ENCODE results near the gene CCL25. TPM values are rescaled to one million over a fixed set of nuclear protein-coding genes. Genes with fewer than 3 reads are reported as not detected.

Gene CCL25
- total and polyA plus RNA-seq, 9 of the 15 experiments (the other 6 are each of a cell fraction or from before 2014, with no cell fraction given) = 0.15 TPM; not detected in 8

DNA sequence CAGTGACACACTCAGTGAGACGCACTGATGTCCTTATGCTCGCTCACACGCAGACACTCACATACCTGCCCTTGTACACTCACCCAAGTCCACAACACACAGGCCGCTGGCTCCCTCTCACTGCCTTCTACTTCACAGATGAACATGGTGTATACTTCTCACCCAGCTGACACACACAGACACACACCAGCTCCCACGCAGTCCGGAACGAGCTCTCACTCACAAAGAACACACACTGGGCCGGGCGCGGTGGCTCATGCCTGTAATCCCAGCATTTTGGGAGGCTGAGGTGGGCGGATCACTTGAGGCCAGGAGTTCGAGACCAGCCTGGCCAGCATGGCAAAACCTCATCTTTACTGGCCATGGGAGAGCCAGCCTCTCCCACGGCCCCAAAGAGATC lies 31.6 kb downstream of the CCL25 start (continued):
- TF ChIP-seq MGA (IDR thresholded peaks at IDR 0.05) (no peak), HCFC1 (IDR thresholded peaks at IDR 0.05; ENCODE audit: low read depth, low read length) (no peak), ZBTB2 (IDR thresholded peaks at IDR 0.05) (no peak), HNRNPL (IDR thresholded peaks at IDR 0.05; ENCODE audit: low read depth, low read length) (no peak), RFX1 (IDR thresholded peaks at IDR 0.05) (no peak), KAT7 (CRISPR knock-in tag; IDR thresholded peaks at IDR 0.05; ENCODE audit: borderline replicate concordance) (no peak)
- TF ChIP-seq, protein P1, sequence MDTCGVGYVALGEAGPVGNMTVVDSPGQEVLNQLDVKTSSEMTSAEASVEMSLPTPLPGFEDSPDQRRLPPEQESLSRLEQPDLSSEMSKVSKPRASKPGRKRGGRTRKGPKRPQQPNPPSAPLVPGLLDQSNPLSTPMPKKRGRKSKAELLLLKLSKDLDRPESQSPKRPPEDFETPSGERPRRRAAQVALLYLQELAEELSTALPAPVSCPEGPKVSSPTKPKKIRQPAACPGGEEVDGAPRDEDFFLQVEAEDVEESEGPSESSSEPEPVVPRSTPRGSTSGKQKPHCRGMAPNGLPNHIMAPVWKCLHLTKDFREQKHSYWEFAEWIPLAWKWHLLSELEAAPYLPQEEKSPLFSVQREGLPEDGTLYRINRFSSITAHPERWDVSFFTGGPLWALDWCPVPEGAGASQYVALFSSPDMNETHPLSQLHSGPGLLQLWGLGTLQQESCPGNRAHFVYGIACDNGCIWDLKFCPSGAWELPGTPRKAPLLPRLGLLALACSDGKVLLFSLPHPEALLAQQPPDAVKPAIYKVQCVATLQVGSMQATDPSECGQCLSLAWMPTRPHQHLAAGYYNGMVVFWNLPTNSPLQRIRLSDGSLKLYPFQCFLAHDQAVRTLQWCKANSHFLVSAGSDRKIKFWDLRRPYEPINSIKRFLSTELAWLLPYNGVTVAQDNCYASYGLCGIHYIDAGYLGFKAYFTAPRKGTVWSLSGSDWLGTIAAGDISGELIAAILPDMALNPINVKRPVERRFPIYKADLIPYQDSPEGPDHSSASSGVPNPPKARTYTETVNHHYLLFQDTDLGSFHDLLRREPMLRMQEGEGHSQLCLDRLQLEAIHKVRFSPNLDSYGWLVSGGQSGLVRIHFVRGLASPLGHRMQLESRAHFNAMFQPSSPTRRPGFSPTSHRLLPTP (IDR thresholded peaks at IDR 0.05; ENCODE audit: borderline replicate concordance, extremely low read depth, insufficient read length) = no peak
